Activated naive CD4-positive, alpha-beta T cell treated with anti-CD3 and anti-CD28 coated beads, Interleukin-2, amount 10 ng/mL, durations not matched to agents 7 days and 5 days (primary cell): ENCODE data around the gene GAA.

Experiments
- CTCF ChIA-PET: fragments of 350-600 bp; sonication (Branson Sonifier 250); formaldehyde crosslinking; loops from one replicate; lab custom pipeline; 2021; ENCODE audit warnings: antibody characterized with exemption; lab: Charles Lee
- DNase-seq: peaks from one replicate; pipeline ENCODE4 v3.0.0-alpha.2; 2020
- H3K27ac Mint-ChIP-seq: one replicate; pipeline ENCODE4 v1.8.0; 2021; ENCODE audit warnings: mild to moderate bottlenecking, moderate library complexity, mixed read lengths
- H3K27me3 Mint-ChIP-seq: one replicate; pipeline ENCODE4 v1.8.0; 2021; ENCODE audit warnings: mild to moderate bottlenecking, mixed read lengths
- H3K36me3 Mint-ChIP-seq: one replicate; pipeline ENCODE4 v1.8.0; 2021; ENCODE audit warnings: mixed read lengths
- H3K4me1 Mint-ChIP-seq: one replicate; pipeline ENCODE4 v1.8.0; 2021; ENCODE audit warnings: mixed read lengths
- H3K4me3 Mint-ChIP-seq: one replicate; pipeline ENCODE4 v1.8.0; 2021; ENCODE audit warnings: mild to moderate bottlenecking, moderate library complexity, mixed read lengths
- H3K9me3 Mint-ChIP-seq: one replicate; pipeline ENCODE4 v1.8.0; 2021; ENCODE audit warnings: mixed read lengths

Gene GAA

DNA sequence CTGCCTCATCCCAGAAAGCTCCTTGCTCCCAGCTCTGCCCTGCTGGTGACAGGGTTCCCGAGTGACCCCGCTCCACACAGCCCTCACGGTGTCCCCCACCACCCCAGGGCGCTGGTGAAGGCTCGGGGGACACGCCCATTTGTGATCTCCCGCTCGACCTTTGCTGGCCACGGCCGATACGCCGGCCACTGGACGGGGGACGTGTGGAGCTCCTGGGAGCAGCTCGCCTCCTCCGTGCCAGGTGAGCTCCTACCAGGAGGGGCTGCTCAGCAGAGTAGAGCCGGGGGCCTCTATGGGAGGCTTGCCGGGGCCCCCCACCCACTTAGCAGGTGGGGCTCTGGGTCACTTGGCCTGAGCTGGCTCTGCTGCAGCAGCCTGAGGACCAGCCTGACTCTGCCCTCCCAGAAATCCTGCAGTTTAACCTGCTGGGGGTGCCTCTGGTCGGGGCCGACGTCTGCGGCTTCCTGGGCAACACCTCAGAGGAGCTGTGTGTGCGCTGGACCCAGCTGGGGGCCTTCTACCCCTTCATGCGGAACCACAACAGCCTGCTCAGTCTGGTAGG is 11.2 kb downstream of the GAA start:
- Mint-ChIP-seq H3K4me3 (no peak overlapping the region), H3K9me3 (no peaks in the 10 kb centered on the region), H3K36me3 (no peaks in the 10 kb centered on the region), H3K4me1 (peaks cover 2% of the 10 kb centered on the region), H3K27ac (no peak overlapping the region), H3K27me3 (peaks cover 7% of the 10 kb centered on the region)
- no peak for DNase-seq
- CTCF ChIA-PET, result interaction anchor here (0.6 kb wide), 1 partner anchor 11 kb away, joined by 3 read pairs; the partner anchor contains the start of gene GAA

DNA sequence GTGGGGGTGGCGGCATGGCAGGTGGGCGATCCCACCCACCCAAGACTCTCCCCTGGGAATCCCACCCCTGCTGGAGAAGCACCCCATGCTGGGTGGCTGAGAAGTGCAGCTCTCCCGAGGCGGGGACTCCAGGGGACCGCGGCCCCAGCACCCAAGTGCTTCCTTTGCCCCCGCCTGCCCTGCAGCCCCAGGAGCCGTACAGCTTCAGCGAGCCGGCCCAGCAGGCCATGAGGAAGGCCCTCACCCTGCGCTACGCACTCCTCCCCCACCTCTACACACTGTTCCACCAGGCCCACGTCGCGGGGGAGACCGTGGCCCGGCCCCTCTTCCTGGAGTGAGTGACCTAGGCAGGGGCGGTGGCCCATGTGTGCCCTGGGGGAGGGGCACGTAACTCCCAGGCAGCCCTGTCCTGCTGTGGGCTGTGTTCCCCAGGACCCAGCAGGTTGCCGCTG is 11.7 kb downstream of the GAA start:
- peaks cover 7% of the 10 kb centered on the region for H3K27me3 Mint-ChIP-seq
- no peaks in the 10 kb centered on the region for H3K9me3 Mint-ChIP-seq
- no peak overlapping the region for H3K27ac Mint-ChIP-seq
- no peak for DNase-seq
- peaks cover 2% of the 10 kb centered on the region for H3K4me1 Mint-ChIP-seq
- H3K4me3 Mint-ChIP-seq, result no peak overlapping the region
- no peaks in the 10 kb centered on the region for H3K36me3 Mint-ChIP-seq
- CTCF ChIA-PET, result no interaction called here

DNA sequence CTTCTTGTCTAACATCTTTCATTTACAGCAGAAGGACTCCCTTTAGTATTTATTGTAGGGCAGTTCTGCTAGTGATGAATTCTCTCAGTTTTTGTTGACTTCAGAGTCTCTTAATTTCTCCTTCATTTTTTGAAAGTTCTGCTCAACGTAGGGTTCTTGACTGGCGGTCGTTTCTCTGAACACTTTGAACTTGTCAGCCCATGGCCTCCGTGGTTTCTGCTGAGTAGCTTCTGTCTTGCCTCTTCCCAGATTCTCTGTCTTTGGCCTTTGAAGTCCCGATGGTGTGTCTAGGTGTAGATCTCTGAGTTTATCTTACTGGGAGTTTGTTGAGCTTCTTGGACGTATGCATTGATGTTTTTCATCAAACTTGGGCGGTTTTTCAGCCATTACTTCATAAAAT is 13.4 kb downstream of the GAA start:
- Mint-ChIP-seq H3K4me3 (no peak overlapping the region), H3K9me3 (no peaks in the 10 kb centered on the region)
- DNase-seq, result no peak

DNA sequence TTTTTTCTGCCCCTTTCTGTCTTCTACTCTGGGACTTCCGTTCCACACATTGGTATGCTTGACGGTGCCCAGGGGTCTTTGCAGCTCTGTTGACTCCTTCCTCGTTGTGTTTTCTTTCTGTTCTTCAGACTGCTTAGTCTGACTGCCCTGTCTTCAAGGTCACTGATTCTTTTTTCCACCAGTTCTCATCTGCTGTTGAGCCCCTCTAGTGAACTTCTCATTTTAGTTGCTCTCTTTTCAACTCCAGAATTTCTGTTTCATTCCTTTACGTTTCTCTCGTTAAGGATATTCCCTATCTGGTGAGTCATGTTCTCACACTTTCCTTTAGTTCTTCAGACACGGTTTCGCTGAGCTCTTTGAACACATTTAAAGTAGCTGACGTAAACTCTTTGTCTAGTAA is 13.8 kb downstream of the GAA start:
- DNase-seq, result no peak
- H3K9me3 Mint-ChIP-seq, result no peaks in the 10 kb centered on the region
- peaks cover 2% of the 10 kb centered on the region for H3K4me1 Mint-ChIP-seq
- CTCF ChIA-PET, result interaction anchor here (1.0 to 1.7 kb wide), 2 partner anchors 9 to 14 kb away, joined by 3 to 5 read pairs; partner anchors contain the start of gene GAA
- H3K27ac Mint-ChIP-seq, result no peak overlapping the region
- no peak overlapping the region for H3K4me3 Mint-ChIP-seq
- peaks cover 7% of the 10 kb centered on the region for H3K27me3 Mint-ChIP-seq
- no peaks in the 10 kb centered on the region for H3K36me3 Mint-ChIP-seq

More for the DNA sequence above, 13.4 kb downstream of the GAA start:
- Mint-ChIP-seq H3K36me3 (no peaks in the 10 kb centered on the region), H3K4me1 (peaks cover 2% of the 10 kb centered on the region), H3K27me3 (peaks cover 7% of the 10 kb centered on the region), H3K27ac (no peak overlapping the region)
- CTCF ChIA-PET, result interaction anchor here (1.7 kb wide), 1 partner anchor 13 kb away, joined by 5 read pairs; the partner anchor contains the start of gene GAA

DNA sequence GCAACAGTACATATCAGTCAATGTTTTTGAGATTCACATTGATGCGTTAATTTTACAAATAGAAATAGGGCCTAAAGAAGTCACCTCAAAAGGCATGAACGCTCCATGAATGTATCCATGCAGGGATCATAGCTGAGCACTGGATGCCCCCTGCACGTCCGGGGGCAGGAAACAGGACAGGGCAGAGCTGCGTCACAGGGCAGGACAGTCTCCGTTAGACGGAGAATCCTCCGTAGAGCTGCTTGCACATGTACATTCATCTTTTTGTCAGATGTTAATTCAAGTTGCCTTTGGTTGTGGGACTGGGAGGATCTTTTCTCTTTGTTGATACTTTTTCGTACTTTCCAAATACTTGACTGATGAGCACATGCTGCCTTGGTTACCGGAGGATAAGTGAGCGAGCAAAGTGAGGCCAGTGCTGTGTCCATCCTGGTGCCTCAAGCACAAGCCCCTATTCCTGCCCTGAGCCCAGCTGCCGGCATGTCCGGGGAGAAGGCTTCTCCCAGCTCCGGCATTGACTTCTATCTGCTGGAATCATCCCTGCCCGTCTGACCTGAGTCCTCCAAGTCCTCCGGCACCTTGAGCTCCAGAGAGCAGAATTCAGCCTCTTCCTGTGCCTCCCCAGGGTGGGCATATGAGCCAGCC is 15.0 kb downstream of the GAA start:
- Mint-ChIP-seq H3K4me1 (peaks cover 2% of the 10 kb centered on the region), H3K36me3 (no peaks in the 10 kb centered on the region), H3K4me3 (no peak overlapping the region), H3K27me3 (peaks cover 7% of the 10 kb centered on the region), H3K27ac (no peak overlapping the region), H3K9me3 (no peaks in the 10 kb centered on the region)
- DNase-seq, result no peak
- CTCF ChIA-PET, result interaction anchor here (0.6 kb wide), 1 partner anchor 93 kb away, joined by 3 read pairs; no protein-coding TSS in a partner anchor

DNA sequence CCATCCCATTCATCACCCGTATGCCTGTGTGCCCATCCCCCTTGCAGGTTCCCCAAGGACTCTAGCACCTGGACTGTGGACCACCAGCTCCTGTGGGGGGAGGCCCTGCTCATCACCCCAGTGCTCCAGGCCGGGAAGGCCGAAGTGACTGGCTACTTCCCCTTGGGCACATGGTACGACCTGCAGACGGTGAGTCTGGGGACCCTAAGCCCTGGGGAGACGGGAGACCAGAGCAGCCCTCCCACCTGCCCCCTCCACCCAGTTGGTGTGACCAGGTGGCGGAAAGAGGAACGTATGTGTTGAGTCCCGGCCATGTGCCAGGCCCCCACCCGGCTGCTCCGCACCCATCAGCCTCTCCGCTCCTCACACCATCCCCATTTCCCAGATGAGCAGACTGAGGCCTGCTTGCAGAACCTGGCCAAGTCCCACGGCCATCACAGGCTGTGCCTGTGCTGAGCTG is 15.6 kb downstream of the GAA start:
- H3K36me3 Mint-ChIP-seq, result no peaks in the 10 kb centered on the region
- H3K9me3 Mint-ChIP-seq, result no peaks in the 10 kb centered on the region
- H3K27me3 Mint-ChIP-seq, result peaks cover 10% of the 10 kb centered on the region
- DNase-seq, result no peak
- CTCF ChIA-PET, result no interaction called here
- peaks cover 2% of the 10 kb centered on the region for H3K4me1 Mint-ChIP-seq
- no peak overlapping the region for H3K27ac Mint-ChIP-seq
- H3K4me3 Mint-ChIP-seq, result no peak overlapping the region

DNA sequence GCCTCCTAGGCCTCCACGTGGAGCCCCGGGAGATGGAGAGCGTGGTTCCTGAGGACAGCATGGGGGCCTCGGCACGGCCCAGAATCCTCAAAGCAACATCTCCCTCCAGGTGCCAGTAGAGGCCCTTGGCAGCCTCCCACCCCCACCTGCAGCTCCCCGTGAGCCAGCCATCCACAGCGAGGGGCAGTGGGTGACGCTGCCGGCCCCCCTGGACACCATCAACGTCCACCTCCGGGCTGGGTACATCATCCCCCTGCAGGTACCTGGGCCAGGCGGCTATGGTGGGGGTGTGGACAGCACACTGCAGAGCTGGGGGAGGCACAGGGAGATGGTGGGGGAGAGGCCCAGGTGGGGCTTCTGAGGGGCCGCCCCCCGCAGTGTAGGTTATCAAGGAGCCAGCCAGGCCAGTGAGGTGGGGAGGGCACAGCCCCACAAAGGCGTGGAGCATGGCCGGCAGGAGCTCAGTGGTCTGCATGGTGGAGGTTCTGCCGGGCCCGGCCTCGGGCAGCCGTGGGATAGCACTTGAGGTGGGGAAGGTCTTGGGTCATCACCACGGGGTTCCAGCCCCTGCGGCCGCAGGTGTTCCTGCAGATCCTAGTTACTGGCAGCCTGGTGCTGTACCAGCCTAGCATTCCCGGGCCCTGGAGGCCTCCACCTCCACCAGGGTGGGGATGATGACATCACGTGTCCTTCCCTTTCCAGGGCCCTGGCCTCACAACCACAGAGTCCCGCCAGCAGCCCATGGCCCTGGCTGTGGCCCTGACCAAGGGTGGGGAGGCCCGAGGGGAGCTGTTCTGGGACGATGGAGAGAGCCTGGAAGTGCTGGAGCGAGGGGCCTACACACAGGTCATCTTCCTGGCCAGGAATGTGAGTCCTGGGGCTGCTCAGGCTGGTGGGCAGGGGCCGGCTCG is 16.4 kb downstream of the GAA start:
- no peak overlapping the region for H3K4me3 Mint-ChIP-seq
- peaks cover 12% of the 10 kb centered on the region for H3K27me3 Mint-ChIP-seq
- H3K9me3 Mint-ChIP-seq, result no peaks in the 10 kb centered on the region
- H3K27ac Mint-ChIP-seq, result no peak overlapping the region
- H3K36me3 Mint-ChIP-seq, result no peaks in the 10 kb centered on the region
- DNase-seq, result no peak
- H3K4me1 Mint-ChIP-seq, result peaks cover 2% of the 10 kb centered on the region
- CTCF ChIA-PET, result no interaction called here

DNA sequence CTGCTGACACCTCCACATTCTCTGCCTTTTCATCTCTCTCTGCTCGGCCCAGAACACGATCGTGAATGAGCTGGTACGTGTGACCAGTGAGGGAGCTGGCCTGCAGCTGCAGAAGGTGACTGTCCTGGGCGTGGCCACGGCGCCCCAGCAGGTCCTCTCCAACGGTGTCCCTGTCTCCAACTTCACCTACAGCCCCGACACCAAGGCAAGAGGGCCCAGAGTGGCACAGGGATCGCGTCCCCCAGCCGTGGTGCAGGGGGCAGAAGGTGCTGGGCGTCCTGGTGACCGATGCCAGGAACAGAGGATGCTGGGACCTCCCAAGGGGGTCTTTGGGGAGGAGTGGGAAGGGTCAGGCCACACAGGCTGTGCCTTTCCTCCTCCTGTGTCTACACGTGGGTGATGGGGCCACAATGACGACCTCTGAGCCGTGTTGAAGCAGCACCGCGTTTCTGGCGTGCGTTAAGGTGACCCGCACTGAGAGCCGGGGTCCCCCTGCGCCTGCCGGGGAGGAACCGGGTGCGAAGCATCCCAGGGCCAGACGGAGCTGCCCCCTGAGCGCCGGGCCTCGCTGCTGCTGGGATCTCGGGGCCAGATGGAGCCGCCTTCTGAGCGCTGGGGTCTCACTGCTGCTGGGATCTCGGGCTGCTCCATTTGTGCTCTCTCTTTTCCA is 17.4 kb downstream of the GAA start:
- CTCF ChIA-PET, result no interaction called here
- H3K36me3 Mint-ChIP-seq, result no peaks in the 10 kb centered on the region
- DNase-seq, result no peak
- H3K4me3 Mint-ChIP-seq, result no peak overlapping the region
- peaks cover 12% of the 10 kb centered on the region for H3K27me3 Mint-ChIP-seq
- no peak overlapping the region for H3K27ac Mint-ChIP-seq
- peaks cover 2% of the 10 kb centered on the region for H3K4me1 Mint-ChIP-seq
- H3K9me3 Mint-ChIP-seq, result no peaks in the 10 kb centered on the region

DNA sequence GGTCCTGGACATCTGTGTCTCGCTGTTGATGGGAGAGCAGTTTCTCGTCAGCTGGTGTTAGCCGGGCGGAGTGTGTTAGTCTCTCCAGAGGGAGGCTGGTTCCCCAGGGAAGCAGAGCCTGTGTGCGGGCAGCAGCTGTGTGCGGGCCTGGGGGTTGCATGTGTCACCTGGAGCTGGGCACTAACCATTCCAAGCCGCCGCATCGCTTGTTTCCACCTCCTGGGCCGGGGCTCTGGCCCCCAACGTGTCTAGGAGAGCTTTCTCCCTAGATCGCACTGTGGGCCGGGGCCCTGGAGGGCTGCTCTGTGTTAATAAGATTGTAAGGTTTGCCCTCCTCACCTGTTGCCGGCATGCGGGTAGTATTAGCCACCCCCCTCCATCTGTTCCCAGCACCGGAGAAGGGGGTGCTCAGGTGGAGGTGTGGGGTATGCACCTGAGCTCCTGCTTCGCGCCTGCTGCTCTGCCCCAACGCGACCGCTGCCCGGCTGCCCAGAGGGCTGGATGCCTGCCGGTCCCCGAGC is 17.9 kb downstream of the GAA start:
- CTCF ChIA-PET, result no interaction called here
- Mint-ChIP-seq H3K9me3 (no peaks in the 10 kb centered on the region), H3K27me3 (peaks cover 16% of the 10 kb centered on the region), H3K4me1 (peaks cover 2% of the 10 kb centered on the region), H3K36me3 (no peaks in the 10 kb centered on the region), H3K27ac (no peak overlapping the region), H3K4me3 (no peak overlapping the region)
- no peak for DNase-seq

DNA sequence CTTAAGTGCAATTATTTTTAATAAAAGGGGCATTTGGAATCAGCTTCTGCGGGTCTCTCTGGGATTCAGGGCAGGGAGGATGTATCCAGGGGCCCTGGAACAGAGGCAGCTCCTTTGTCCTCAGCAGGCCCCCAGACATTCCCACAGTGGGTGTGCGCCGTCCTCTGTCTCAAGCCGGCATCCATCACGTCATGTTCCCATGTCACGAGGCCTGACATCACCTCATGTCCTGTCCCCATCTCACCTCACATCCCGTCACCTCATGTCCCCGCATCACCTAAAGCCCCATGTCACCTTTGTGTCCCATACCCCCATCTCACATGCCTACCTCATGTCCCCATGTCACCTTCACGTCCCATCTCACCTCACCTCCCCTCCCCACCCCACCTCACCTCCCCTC is 18.5 kb downstream of the GAA start:
- peaks cover 21% of the 10 kb centered on the region for H3K27me3 Mint-ChIP-seq
- peaks cover 2% of the 10 kb centered on the region for H3K4me1 Mint-ChIP-seq
- H3K9me3 Mint-ChIP-seq, result no peaks in the 10 kb centered on the region
- no peak overlapping the region for H3K4me3 Mint-ChIP-seq
- DNase-seq, result no peak
- H3K36me3 Mint-ChIP-seq, result no peaks in the 10 kb centered on the region
- H3K27ac Mint-ChIP-seq, result no peak overlapping the region
- CTCF ChIA-PET, result no interaction called here

DNA sequence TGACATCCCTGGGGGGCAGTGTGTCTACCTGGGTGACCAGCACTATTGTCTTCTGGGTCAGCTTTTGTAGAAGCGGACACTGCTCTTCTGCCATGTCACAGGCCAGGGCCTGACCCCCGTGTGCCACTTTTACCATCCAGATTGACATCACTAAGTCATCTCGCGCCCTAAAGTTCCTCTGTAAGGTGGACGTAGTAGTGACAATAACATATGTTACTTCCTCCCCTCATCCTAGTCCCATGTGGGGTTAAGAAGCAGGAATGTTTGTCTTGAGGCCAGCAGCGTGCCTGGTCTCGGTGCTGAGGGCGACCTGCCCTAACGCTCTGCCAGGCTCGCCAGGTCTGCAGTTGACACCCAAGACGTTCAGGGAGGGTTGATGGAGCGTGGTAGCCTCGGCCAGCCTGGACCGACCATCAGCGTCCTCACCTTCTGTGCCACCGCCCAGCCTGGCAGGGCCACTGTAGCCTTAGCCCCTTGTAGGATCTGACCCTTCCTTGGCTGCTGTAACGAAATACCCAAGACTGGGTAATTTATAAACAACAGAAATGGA is 20.7 kb downstream of the GAA start:
- Mint-ChIP-seq H3K4me3 (no peak overlapping the region), H3K9me3 (no peaks in the 10 kb centered on the region), H3K27me3 (peaks cover 24% of the 10 kb centered on the region), H3K4me1 (no peaks in the 10 kb centered on the region), H3K36me3 (no peaks in the 10 kb centered on the region), H3K27ac (no peak overlapping the region)
- CTCF ChIA-PET, result no interaction called here
- no peak for DNase-seq

DNA sequence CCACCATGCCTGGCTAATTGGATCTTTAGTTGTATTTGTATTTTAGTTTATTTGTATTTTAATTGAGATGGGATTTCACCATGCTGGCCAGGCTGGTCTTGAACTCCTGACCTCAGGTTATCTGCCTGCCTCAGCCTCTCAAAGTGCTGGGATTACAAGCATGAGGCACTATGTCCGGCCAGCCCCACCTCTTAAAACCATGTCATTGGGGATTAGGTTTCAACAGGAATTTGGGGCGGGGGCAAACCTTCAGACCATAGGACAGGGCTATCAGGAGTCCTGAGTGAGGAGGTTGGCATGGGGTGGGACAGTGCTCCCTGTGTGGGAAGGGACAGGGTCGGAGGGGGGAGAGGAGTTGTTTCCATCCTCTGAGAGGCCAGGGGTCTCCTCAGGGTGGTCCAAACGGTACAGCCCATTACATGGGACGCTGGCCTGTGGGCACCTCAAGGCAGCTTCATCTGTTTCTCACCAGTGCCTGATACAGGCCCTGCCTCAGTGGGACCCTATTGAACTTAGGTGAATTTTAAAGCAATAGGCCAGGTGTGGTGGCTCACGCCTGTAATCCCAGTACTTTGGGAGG is 21.6 kb downstream of the GAA start:
- DNase-seq, result no peak
- H3K4me1 Mint-ChIP-seq, result no peaks in the 10 kb centered on the region
- H3K9me3 Mint-ChIP-seq, result no peaks in the 10 kb centered on the region
- CTCF ChIA-PET, result no interaction called here
- peaks cover 21% of the 10 kb centered on the region for H3K27me3 Mint-ChIP-seq
- H3K27ac Mint-ChIP-seq, result no peak overlapping the region
- no peak overlapping the region for H3K4me3 Mint-ChIP-seq
- no peaks in the 10 kb centered on the region for H3K36me3 Mint-ChIP-seq

DNA sequence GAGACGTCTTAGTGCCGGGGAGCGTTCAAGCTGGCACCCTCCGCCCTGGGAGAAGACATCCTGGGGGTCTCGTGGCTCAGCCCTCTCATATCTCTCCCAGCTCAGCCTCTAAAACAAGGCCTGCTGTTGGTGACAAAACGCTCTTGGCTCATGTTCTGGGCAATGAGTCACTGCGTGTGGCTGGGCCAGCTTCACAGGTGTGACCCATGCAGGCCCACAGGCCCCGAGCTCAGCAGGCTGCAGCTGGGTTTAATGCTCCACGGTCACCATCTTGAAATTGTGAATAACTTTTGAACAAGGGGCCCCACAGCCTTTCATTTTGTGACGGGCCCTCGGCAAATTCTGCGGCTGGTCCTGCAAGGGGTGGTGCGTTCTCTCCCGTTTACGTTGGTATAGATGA is 22.4 kb downstream of the GAA start:
- no peak for DNase-seq
- CTCF ChIA-PET, result interaction anchor here (1.4 kb wide), 1 partner anchor 22 kb away, joined by 3 read pairs; the partner anchor contains the start of gene GAA

More for the DNA sequence above, 22.4 kb downstream of the GAA start:
- Mint-ChIP-seq H3K4me3 (no peak overlapping the region), H3K36me3 (no peaks in the 10 kb centered on the region), H3K4me1 (no peaks in the 10 kb centered on the region), H3K9me3 (no peaks in the 10 kb centered on the region), H3K27me3 (peaks cover 21% of the 10 kb centered on the region), H3K27ac (no peak overlapping the region)
